HUES48 (cell line): ENCODE results near the gene LUC7L2.
"Not testable (repeated sequence)": the region's sequence is repeated elsewhere in the genome, so short reads cannot be mapped to it uniquely, and the experiment has no call there.

Source experiments
- H3K27ac ChIP-seq: one replicate; pipeline ENCODE4 v1.7.0; 2013; ENCODE audit warnings: low read depth, low read length, inconsistent platforms
- H3K27me3 ChIP-seq: 2 replicates; pipeline ENCODE4 v1.6.1; 2013; ENCODE audit warnings: mild to moderate bottlenecking, low read length; ENCODE audit not compliant: control insufficient read depth, insufficient read depth
- H3K36me3 ChIP-seq: 2 replicates; pipeline ENCODE4 v1.6.1; 2013; ENCODE audit warnings: low read length; ENCODE audit not compliant: control insufficient read depth, insufficient read depth
- H3K4me1 ChIP-seq: 2 replicates; pipeline ENCODE4 v1.6.1; 2013; ENCODE audit warnings: mild to moderate bottlenecking, low read length; ENCODE audit not compliant: control insufficient read depth, insufficient read depth
- H3K4me3 ChIP-seq: 2 replicates; pipeline ENCODE4 v1.5.1; 2013; ENCODE audit warnings: mild to moderate bottlenecking, low read depth, low read length
- H3K9ac ChIP-seq: 2 replicates; pipeline ENCODE4 v1.6.1; 2013; ENCODE audit warnings: mild to moderate bottlenecking, low read depth, low read length, moderate library complexity
- H3K9me3 ChIP-seq: 2 replicates; pipeline ENCODE4 v1.6.1; 2013; ENCODE audit warnings: low read length; ENCODE audit not compliant: control insufficient read depth, insufficient read depth

Gene LUC7L2

DNA sequence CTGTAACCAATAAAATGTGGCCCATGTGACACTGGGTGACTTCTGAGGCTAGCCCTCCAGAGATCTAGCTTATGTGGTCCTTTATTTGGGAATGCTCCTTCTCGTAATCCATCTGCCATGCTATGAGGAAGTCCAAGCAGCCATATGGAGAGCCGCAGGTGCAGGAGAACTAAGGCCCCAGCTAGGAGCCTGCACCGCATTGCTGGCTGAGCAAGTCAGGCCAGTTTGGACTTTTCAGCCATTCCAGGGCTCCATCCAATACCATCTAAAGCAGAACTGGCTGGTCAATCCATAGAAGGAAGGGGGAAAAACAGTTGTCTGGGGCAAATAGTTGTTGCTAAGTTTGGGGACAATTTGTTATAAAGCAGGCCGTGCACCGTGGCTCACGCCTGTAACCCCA is 91.2 kb downstream of the LUC7L2 start:
- no peaks in the 10 kb centered on the region for H3K27me3 ChIP-seq
- H3K9ac ChIP-seq, result no peak overlapping the region
- no peaks in the 10 kb centered on the region for H3K9me3 ChIP-seq
- no peak overlapping the region for H3K27ac ChIP-seq
- no peaks in the 10 kb centered on the region for H3K36me3 ChIP-seq
- no peak overlapping the region for H3K4me3 ChIP-seq
- 0 out of 2 replicates have a peak, but pooled peaks cover 5% of the 10 kb centered on the region for H3K4me1 ChIP-seq

DNA sequence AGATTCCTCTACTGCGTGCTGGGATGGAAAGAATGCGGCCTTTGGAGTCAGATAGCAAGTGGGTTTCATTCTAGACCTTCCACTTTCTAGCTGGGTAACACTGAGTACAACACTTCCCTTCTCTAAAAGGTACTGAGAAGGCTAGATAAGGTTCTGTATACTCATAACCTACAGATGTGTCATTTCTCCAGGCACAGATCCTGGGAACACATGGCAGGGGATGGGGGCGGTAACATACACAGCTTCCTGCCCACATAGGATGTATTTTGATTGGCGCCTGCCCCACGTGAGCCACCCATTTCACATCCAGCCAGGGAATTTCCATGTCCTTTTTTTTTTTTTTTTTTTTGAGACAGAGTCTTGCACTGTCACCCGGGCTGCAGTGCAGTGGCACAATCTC is 91.9 kb downstream of the LUC7L2 start:
- Histone ChIP-seq H3K9me3 (no peaks in the 10 kb centered on the region), H3K27ac (no peak overlapping the region), H3K27me3 (no peaks in the 10 kb centered on the region), H3K4me1 (0 out of 2 replicates have a peak, but pooled peaks cover 5% of the 10 kb centered on the region), H3K4me3 (no peak overlapping the region), H3K9ac (no peak overlapping the region), H3K36me3 (no peaks in the 10 kb centered on the region)

DNA sequence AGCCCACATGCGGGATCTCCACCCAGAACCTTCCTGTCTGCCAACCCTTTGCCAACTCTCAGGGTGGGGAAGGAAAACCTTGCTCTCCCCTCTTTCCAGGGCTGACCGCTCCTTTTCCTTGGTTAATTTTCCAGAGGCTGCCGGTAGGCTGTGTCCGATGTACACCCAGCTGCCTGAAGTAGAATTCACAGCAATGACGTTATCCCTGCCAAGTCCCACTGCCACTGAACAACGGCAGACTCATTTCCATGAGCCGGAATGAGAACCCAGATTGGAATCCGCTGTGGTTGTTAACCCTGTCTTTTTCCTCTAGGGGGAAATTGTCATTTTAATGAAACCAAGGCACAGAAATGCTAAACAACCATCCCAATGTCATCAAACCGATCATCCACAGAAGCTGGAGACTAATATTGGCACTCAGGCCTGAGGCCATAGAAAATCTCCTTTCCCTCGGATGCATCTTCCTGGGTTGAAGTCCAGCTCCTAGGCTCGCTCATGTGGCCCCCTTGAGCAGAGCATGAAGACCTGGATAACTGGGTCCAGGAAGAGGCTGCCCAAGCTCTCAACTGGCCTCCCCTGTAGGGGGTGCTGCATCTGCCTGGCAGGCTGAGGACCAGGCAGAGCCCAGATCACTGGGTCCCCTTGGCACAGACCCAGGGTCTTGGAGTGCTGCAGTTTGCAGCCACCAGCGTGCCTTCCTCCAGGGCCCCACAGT is 93.4 kb downstream of the LUC7L2 start:
- H3K9ac ChIP-seq, result no peak overlapping the region
- H3K4me3 ChIP-seq, result no peak overlapping the region
- H3K36me3 ChIP-seq, result no peaks in the 10 kb centered on the region
- no peak overlapping the region for H3K27ac ChIP-seq
- no peaks in the 10 kb centered on the region for H3K27me3 ChIP-seq
- H3K4me1 ChIP-seq, result 0 out of 2 replicates have a peak, but pooled peaks cover 5% of the 10 kb centered on the region
- H3K9me3 ChIP-seq, result no peaks in the 10 kb centered on the region

DNA sequence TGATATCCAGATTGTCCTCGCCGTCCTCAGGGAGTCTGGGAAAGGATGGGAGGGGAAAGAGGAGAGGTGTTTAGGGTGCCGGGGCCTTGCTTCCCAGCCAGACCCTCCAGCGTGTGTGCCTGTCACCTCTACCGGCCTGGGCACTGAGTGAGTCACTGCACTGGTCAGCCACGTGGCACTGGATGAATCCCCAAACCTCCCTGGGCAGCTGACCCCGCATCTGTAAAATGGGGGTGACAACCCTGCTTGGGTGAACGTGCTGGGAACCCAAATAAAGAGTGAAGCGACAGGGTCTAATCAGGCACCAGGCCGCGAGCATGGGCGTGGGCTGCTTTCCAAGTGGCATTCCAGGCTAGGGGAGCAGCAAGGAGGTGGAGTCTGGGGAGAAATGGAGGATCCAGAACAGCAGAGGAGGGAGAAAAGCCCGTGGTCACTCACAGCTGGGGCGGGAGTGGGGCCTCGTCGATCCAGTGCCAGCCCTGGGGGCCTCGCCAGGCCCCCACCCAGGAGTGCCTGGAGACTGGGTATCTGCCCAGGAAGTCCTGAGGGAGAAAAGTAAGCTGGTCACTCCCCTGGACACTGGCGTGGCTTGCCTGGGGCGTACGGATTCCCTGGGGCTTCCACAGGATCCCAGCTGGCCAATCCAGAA is 94.1 kb downstream of the LUC7L2 start:
- Histone ChIP-seq H3K27me3 (no peaks in the 10 kb centered on the region), H3K4me1 (0 out of 2 replicates have a peak, but pooled peaks cover 5% of the 10 kb centered on the region), H3K36me3 (no peaks in the 10 kb centered on the region), H3K27ac (no peak overlapping the region), H3K9ac (no peak overlapping the region), H3K4me3 (no peak overlapping the region), H3K9me3 (no peaks in the 10 kb centered on the region)

DNA sequence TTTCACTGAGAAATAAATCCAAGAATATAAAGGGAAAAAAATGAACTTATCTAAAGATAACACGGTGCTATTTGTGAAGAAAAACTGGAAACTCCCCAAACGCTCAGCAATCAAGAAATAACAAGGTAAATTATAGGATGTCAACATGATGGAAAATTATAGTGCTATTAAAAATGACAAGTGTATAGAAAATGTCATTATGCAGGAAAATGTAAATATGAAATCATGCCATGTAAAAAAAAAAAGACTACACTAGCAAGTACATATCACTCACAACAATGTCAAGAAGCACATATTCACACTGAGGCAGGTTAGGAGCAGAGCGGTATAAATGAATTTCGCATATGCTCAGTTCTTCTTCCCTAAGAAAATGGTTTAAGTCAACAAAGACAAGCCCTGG is 96.1 kb downstream of the LUC7L2 start:
- Histone ChIP-seq H3K4me3 (no peak overlapping the region), H3K9ac (no peak overlapping the region), H3K9me3 (no peaks in the 10 kb centered on the region), H3K27me3 (no peaks in the 10 kb centered on the region), H3K4me1 (0 out of 2 replicates have a peak, but pooled peaks cover 5% of the 10 kb centered on the region), H3K36me3 (no peaks in the 10 kb centered on the region), H3K27ac (no peak overlapping the region)

DNA sequence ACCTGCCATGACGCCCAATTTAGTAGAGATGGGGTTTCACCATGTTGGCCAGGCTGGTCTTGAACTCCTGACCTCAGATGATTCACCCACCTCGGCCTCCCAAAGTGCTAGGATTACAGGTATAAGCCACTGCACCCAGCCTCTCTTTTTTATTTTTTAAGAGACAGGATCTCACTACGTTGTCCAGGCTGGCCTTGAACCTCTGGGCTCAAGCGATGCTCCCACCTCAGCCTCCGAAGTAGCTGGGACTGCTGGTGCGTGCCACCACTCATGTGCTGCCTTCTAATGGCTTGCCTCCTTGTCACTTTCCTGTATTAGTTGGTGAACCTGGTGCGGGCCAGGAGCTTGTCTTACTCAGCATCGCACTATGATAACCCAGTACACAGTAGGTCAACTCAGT is 96.8 kb downstream of the LUC7L2 start:
- no peaks in the 10 kb centered on the region for H3K9me3 ChIP-seq
- H3K9ac ChIP-seq, result no peak overlapping the region
- no peak overlapping the region for H3K4me3 ChIP-seq
- H3K36me3 ChIP-seq, result no peaks in the 10 kb centered on the region
- no peak overlapping the region for H3K27ac ChIP-seq
- 0 out of 2 replicates have a peak, but pooled peaks cover 5% of the 10 kb centered on the region for H3K4me1 ChIP-seq
- no peaks in the 10 kb centered on the region for H3K27me3 ChIP-seq

DNA sequence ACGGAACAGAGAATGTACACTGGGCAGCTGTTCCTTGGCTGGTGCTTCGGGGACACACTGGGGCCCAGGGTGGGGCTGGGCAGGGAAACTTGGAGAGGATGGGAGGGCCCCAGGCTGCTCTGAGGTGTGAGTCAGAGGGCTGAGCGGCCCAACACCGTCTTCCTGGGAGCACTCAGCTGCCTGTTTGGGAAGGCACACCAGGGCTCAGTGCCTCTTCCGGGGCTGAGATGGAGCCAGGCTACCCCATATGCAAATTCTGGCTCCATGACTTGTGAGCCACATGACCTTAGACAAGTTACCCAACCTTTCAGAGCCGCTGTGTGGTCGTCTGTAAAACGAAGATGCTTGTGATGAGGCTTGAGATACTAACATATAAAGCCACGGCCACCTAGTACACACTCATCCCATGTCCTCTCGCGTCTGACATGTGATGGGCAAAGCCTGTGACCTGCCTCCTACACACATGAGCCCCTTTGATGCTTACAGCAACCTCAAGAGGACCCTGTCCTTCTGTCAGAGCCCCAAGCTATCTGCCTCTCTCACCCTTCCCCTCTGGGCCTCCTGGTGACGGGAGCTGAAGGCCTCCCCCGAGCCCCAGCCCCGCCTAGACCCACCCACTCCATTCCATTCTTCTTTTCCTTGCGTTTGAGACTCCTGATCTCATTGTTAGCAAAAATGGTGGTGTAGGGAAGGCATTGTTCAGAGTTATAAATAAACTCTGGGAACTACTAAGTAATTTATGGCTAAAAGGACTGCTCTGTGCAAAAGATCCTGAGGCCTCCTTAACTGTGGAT is 97.7 kb downstream of the LUC7L2 start:
- Histone ChIP-seq H3K27ac (no peak overlapping the region), H3K27me3 (no peaks in the 10 kb centered on the region), H3K9me3 (no peaks in the 10 kb centered on the region), H3K36me3 (no peaks in the 10 kb centered on the region), H3K9ac (no peak overlapping the region), H3K4me1 (0 out of 2 replicates have a peak, but pooled peaks cover 5% of the 10 kb centered on the region), H3K4me3 (no peak overlapping the region)

DNA sequence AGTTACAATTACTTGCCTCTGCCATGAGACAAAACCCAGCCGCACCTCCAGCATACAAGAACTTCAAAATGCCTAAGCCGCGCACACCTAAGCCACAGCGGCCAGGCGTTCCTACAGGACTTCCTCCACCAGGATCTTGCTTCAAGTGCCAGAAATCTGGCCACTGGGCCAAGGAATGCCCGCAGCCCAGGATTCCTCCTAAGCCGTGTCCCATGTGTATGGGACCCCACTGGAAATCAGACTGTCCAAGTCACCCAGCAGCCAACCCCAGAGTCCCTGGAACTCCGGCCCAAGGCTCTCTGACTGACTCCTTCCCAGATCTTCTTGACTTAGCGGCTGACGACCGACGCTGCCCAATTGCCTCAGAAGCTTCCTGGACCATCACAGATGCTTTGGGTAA is 103.7 kb downstream of the LUC7L2 start:
- not testable (repeated sequence) for H3K36me3 ChIP-seq, H3K27me3 ChIP-seq, H3K27ac ChIP-seq, H3K9me3 ChIP-seq, H3K9ac ChIP-seq, H3K4me3 ChIP-seq
- peaks cover 10% of the 10 kb centered on the region; the same call in 1 of the 2 replicates for H3K4me1 ChIP-seq

DNA sequence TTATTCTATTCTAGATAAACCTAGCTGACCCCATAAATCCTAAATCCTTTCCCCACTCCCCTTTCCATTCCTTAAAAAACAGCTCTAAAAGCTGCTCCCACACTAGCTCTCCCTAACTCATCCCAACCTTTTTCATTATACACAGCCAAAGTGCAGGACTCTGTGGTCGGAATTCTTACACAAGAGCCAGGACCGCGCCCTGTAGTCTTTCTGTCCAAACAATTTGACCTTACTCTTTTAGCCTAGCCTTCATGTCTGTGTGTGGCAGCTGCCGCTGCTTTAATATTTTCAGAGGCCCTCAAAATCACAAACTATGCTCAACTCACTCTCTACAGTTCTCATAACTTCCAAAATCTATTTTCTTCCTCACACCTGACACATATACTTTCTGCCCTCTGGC is 104.8 kb downstream of the LUC7L2 start:
- H3K27me3 ChIP-seq, H3K4me3 ChIP-seq, H3K36me3 ChIP-seq, H3K27ac ChIP-seq, H3K9ac ChIP-seq, H3K9me3 ChIP-seq: not testable (repeated sequence)
- H3K4me1 ChIP-seq, result peaks cover 15% of the 10 kb centered on the region; the same call in 1 of the 2 replicates

DNA sequence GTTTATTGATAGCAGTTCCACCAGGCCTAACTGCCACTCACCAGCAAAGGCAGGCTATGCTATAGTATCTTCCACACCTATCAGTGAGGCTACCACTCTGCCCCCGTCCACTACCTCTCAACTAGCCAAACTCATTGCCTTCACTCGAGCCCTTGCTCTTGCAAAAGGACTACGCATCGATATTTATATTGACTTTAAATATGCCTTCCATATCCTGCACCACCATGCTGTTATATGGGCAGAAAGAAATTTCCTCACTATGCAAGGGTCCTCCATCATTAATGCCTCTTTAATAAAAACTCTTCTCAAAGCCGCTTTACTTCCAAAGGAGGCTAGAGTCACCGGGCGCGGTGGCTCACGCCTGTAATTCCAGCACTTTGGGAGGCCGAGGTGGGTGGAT is 105.4 kb downstream of the LUC7L2 start:
- peaks cover 15% of the 10 kb centered on the region; the same call in 1 of the 2 replicates for H3K4me1 ChIP-seq
- H3K27me3 ChIP-seq, H3K9ac ChIP-seq, H3K36me3 ChIP-seq, H3K4me3 ChIP-seq, H3K9me3 ChIP-seq, H3K27ac ChIP-seq: not testable (repeated sequence)

DNA sequence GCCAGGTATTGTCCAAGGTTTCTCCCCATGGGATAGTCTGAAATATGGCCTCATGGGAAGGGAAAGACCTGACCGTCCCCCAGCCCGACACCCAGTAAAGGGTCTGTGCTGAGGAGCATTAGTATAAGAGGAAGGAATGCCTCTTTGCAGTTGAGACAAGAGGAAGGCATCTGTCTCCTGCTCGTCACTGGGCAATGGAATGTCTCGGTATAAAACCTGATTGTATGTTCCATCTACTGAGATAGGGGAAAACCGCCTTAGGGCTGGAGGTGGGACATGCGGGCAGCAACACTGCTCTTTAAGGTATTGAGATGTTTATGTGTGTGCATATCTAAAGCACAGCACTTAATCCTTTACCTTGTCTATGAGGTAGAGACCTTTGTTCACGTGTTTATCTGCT is 108.0 kb downstream of the LUC7L2 start:
- not testable (repeated sequence) for H3K27me3 ChIP-seq, H3K4me3 ChIP-seq, H3K27ac ChIP-seq, H3K9ac ChIP-seq, H3K9me3 ChIP-seq
- H3K4me1 ChIP-seq, result peaks cover 15% of the 10 kb centered on the region; the same call in 1 of the 2 replicates
- peaks cover 16% of the 10 kb centered on the region; the same call in 1 of the 2 replicates for H3K36me3 ChIP-seq
